H9 (cell line): ENCODE measurements around the gene MAML3. TPM values are rescaled to one million over a fixed set of nuclear protein-coding genes. Genes with fewer than 3 reads are reported as not detected.

Source experiments
- DNase-seq: peaks from one replicate; pipeline ENCODE4 v3.0.0-alpha.2; 2017
- H2AFZ ChIP-seq: one replicate; pipeline ENCODE4 v1.6.1; 2013; ENCODE audit warnings: mild to moderate bottlenecking, low read length, control low read depth, moderate library complexity
- H2AK5ac ChIP-seq: 2 replicates; pipeline ENCODE4 v1.6.1; 2013; ENCODE audit warnings: low read length, control low read depth, mixed read lengths; ENCODE audit not compliant: insufficient read length
- H2BK120ac ChIP-seq: one replicate; pipeline ENCODE4 v1.6.1; 2013; ENCODE audit warnings: low read depth, mild to moderate bottlenecking, low read length, control low read depth, inconsistent platforms; ENCODE audit not compliant: poor library complexity, severe bottlenecking
- H2BK12ac ChIP-seq: 2 replicates; pipeline ENCODE4 v1.6.1; 2013; ENCODE audit warnings: low read length, control low read depth, mixed read lengths, low read depth; ENCODE audit not compliant: insufficient read length
- H2BK15ac ChIP-seq: 2 replicates; pipeline ENCODE4 v1.6.1; 2013; ENCODE audit warnings: low read depth, low read length, control low read depth
- H2BK20ac ChIP-seq: one replicate; pipeline ENCODE4 v1.6.1; 2013; ENCODE audit warnings: low read depth, mild to moderate bottlenecking, low read length, control low read depth, inconsistent platforms; ENCODE audit not compliant: poor library complexity, severe bottlenecking
- H2BK5ac ChIP-seq: 2 replicates; pipeline ENCODE4 v1.6.1; 2013; ENCODE audit warnings: low read length, control low read depth, mixed read lengths; ENCODE audit not compliant: insufficient read length
- H3K14ac ChIP-seq: 2 replicates; pipeline ENCODE4 v1.6.1; 2013; ENCODE audit warnings: low read length, control low read depth; ENCODE audit not compliant: insufficient read depth
- H3K18ac ChIP-seq: 2 replicates; pipeline ENCODE4 v1.6.1; 2013; ENCODE audit warnings: low read depth, mild to moderate bottlenecking, mixed read lengths, low read length, control low read depth; ENCODE audit not compliant: insufficient read length
- H3K23ac ChIP-seq: 2 replicates; pipeline ENCODE4 v1.6.1; 2013; ENCODE audit warnings: low read length, control low read depth, mixed read lengths, low read depth; ENCODE audit not compliant: insufficient read length
- H3K23me2 ChIP-seq: 2 replicates; pipeline ENCODE4 v1.6.1; 2013; ENCODE audit warnings: low read depth, mild to moderate bottlenecking, mixed read lengths, low read length, control low read depth; ENCODE audit not compliant: insufficient read length, poor library complexity, severe bottlenecking
- H3K27ac ChIP-seq: 2 replicates; pipeline ENCODE4 v1.5.1; 2013; ENCODE audit warnings: low read length, control low read depth, mixed read lengths, low read depth; ENCODE audit not compliant: insufficient read length
- H3K27me3 ChIP-seq: 2 replicates; pipeline ENCODE4 v1.6.1; 2013; ENCODE audit warnings: low read length, control low read depth, inconsistent platforms; ENCODE audit not compliant: insufficient read depth
- H3K4ac ChIP-seq: 2 replicates; pipeline ENCODE4 v1.6.1; 2013; ENCODE audit warnings: low read depth, mild to moderate bottlenecking, control low read depth, inconsistent platforms, low read length, moderate library complexity
- H3K4me1 ChIP-seq: 2 replicates; pipeline ENCODE4 v1.6.1; 2013; ENCODE audit warnings: low read length, control low read depth, inconsistent platforms; ENCODE audit not compliant: insufficient read depth
- H3K4me2 ChIP-seq: 2 replicates; pipeline ENCODE4 v1.6.1; 2013; ENCODE audit warnings: low read length, control low read depth, mixed read lengths; ENCODE audit not compliant: insufficient read length, insufficient read depth
- H3K56ac ChIP-seq: 2 replicates; pipeline ENCODE4 v1.6.1; 2013; ENCODE audit warnings: low read depth, mild to moderate bottlenecking, mixed read lengths, low read length, control low read depth; ENCODE audit not compliant: insufficient read length
- H3K79me1 ChIP-seq: 2 replicates; pipeline ENCODE4 v1.6.1; 2013; ENCODE audit warnings: low read depth, mild to moderate bottlenecking, moderate library complexity, low read length, control low read depth, inconsistent platforms; ENCODE audit not compliant: insufficient read depth, poor library complexity, severe bottlenecking
- H3K79me2 ChIP-seq: 2 replicates; pipeline ENCODE4 v1.6.1; 2013; ENCODE audit warnings: low read length, control low read depth, inconsistent platforms; ENCODE audit not compliant: insufficient read depth
- H3K9ac ChIP-seq: 2 replicates; pipeline ENCODE4 v1.6.1; 2013; ENCODE audit warnings: low read length, control low read depth, mixed read lengths; ENCODE audit not compliant: insufficient read length; ENCODE audit errors: extremely low read depth
- H3K9me3 ChIP-seq: one replicate; pipeline ENCODE4 v1.6.1; 2013; ENCODE audit warnings: low read depth, low read length, inconsistent platforms; ENCODE audit not compliant: control insufficient read depth
- H3T11ph ChIP-seq: one replicate; pipeline ENCODE4 v1.6.1; 2013; ENCODE audit warnings: mild to moderate bottlenecking, low read length, control low read depth, inconsistent platforms
- H4K20me1 ChIP-seq: one replicate; pipeline ENCODE4 v1.6.1; 2013; ENCODE audit not compliant: control insufficient read depth, insufficient read length, insufficient read depth
- H4K5ac ChIP-seq: 2 replicates; pipeline ENCODE4 v1.6.1; 2013; ENCODE audit warnings: low read depth, mild to moderate bottlenecking, mixed read lengths, low read length, control low read depth; ENCODE audit not compliant: insufficient read length
- H4K8ac ChIP-seq: replicated peaks from 2 replicates; pipeline ENCODE4 v1.6.1; 2013; ENCODE audit warnings: low read length, control low read depth, mixed read lengths, low read depth; ENCODE audit not compliant: insufficient read length
- H4K91ac ChIP-seq: 2 replicates; pipeline ENCODE4 v1.6.1; 2013; ENCODE audit warnings: low read depth, mild to moderate bottlenecking, moderate library complexity, mixed read lengths, low read length, control low read depth; ENCODE audit not compliant: insufficient read length
- H3K27ac Mint-ChIP-seq, 3 experiments: 2 replicates in 2 of 3; 3 replicates in 1 of 3; pipeline ENCODE4 v1.8.0; 2020 to 2021; ENCODE audit warnings: mixed read lengths in 3 of 3, mild to moderate bottlenecking in 1 of 3, moderate library complexity in 1 of 3
- H3K27me3 Mint-ChIP-seq: 2 replicates; pipeline ENCODE4 v1.8.0; 2021; ENCODE audit warnings: low read depth, mild to moderate bottlenecking, moderate library complexity, mixed read lengths
- H3K36me3 Mint-ChIP-seq, 3 experiments: 2 replicates in 2 of 3; 3 replicates in 1 of 3; pipeline ENCODE4 v1.8.0; 2020 to 2021; ENCODE audit warnings: low read depth in 3 of 3, mixed read lengths in 3 of 3; ENCODE audit not compliant: insufficient read depth in 1 of 3
- H3K4me1 Mint-ChIP-seq, 2 experiments: 2 replicates each; pipeline ENCODE4 v1.8.0; 2020; ENCODE audit warnings: mixed read lengths in 2 of 2
- H3K4me3 Mint-ChIP-seq, 2 experiments: 2 replicates in 1 of 2; 3 replicates in 1 of 2; pipeline ENCODE4 v1.8.0; 2020 to 2021; ENCODE audit warnings: mild to moderate bottlenecking in 2 of 2, mixed read lengths in 2 of 2, moderate library complexity in 1 of 2
- H3K9me3 Mint-ChIP-seq, 2 experiments: 2 replicates in 1 of 2; 3 replicates in 1 of 2; pipeline ENCODE4 v1.8.0; 2020; ENCODE audit warnings: mild to moderate bottlenecking in 2 of 2, mixed read lengths in 2 of 2, moderate library complexity in 1 of 2
- WGBS: extraction: QIAGEN DNeasy Blood & Tissue Kit; methylation state at CpG from one replicate; pipeline ENCODE4 v1.1.7; 2013; ENCODE audit warnings: missing lambda C conversion rate, low lambda C conversion rate, mixed read lengths; ENCODE audit not compliant: insufficient read length; ENCODE audit errors: extremely low coverage; 5-methylcytosine and 5-hydroxymethylcytosine counted together
- total RNA-seq: library from RNA; stranded (reverse); gene quantifications from 2 replicates; pipeline ENCODE4 v1.2.1, GENCODE V29; 2021
- TF ChIP-seq, protein P1 (sequence below): fragments of 200-600 bp; sonication (generic); conservative IDR thresholded peaks from 3 replicates; pipeline ENCODE4 v1.8.0; 2021; ENCODE audit warnings: antibody characterized with exemption, mild to moderate bottlenecking

MAML3 gene
- total RNA-seq, 1 experiment from 2014 or later, result 3.9 TPM

DNA sequence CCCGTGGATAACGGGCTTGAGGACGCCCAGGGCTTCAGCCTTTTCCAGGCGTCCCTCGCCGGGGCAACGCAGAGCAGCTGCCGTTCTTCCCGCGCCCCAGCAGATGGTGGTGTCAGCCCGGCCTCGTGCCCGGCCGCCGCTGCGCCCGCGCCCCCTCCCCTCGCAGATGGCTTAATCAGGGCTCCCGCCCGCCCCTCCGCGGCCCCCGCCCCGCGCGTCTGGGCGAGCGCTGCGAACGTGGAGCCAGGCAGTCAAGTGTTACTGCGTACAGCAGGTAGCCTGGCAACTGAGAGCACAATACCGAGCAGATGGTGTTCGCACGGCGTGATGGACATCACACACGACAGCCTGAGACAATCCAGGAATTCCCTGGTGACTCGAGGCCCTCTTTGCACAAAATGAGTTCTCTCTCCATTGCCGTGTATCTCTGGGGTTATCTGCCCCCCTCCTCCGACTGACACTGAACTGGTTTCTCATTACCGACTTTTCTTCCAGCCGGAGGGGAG is 419.1 kb downstream of the MAML3 start:
- Histone ChIP-seq H2BK12ac (no peak overlapping the region), H3K79me1 (no peaks in the 10 kb centered on the region), H2BK15ac (no peak overlapping the region), H3K27ac (no peak overlapping the region), H2BK20ac (no peak overlapping the region), H3K23ac (no peak overlapping the region), H4K8ac (no peak overlapping the region), H3K79me2 (no peaks in the 10 kb centered on the region), H3K27me3 (peaks cover 7% of the 10 kb centered on the region; the same call in 1 of the 2 replicates), H2BK5ac (no peak overlapping the region), H3K9ac (no peak overlapping the region), H2AFZ (no peak overlapping the region), H4K5ac (no peak overlapping the region), H2AK5ac (no peak overlapping the region), H3K56ac (no peak overlapping the region), H3K9me3 (no peaks in the 10 kb centered on the region), H3K23me2 (peaks cover 4% of the 10 kb centered on the region), H3K14ac (peak overlapping the region; percentile 26; the same call in 1 of the 2 replicates), H4K20me1 (no peaks in the 10 kb centered on the region), H2BK120ac (no peak overlapping the region), H3K4me2 (peak overlapping the region; percentile 56), H4K91ac (no peak overlapping the region), H3K4me1 (peaks cover 6% of the 10 kb centered on the region; the same call in 1 of the 2 replicates), H3K18ac (peak overlapping the region; percentile 25), H3K4ac (no peak overlapping the region), H3T11ph (no peak overlapping the region)
- TF ChIP-seq, protein P1, sequence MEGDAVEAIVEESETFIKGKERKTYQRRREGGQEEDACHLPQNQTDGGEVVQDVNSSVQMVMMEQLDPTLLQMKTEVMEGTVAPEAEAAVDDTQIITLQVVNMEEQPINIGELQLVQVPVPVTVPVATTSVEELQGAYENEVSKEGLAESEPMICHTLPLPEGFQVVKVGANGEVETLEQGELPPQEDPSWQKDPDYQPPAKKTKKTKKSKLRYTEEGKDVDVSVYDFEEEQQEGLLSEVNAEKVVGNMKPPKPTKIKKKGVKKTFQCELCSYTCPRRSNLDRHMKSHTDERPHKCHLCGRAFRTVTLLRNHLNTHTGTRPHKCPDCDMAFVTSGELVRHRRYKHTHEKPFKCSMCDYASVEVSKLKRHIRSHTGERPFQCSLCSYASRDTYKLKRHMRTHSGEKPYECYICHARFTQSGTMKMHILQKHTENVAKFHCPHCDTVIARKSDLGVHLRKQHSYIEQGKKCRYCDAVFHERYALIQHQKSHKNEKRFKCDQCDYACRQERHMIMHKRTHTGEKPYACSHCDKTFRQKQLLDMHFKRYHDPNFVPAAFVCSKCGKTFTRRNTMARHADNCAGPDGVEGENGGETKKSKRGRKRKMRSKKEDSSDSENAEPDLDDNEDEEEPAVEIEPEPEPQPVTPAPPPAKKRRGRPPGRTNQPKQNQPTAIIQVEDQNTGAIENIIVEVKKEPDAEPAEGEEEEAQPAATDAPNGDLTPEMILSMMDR, result peak; percentile 95
- H3K36me3 Mint-ChIP-seq, result no peaks in the 10 kb centered on the region; a peak in 1 of 7 replicates
- peaks cover 17 to 26% of the 10 kb centered on the region in 2 experiments for H3K4me1 Mint-ChIP-seq
- H3K27ac Mint-ChIP-seq, result peak overlapping the region in 1 of 3 experiments; percentile 53; a peak in 1 of 7 replicates
- peaks cover 48% of the 10 kb centered on the region for H3K27me3 Mint-ChIP-seq
- H3K4me3 Mint-ChIP-seq, result peak overlapping the region; percentile 67 to 83
- no peaks in the 10 kb centered on the region; a peak in 1 of 5 replicates for H3K9me3 Mint-ChIP-seq
- WGBS, result no CpG with 5 or more reads among the region's 42 CpGs
- DNase-seq, result peak; percentile 87
